Type B pancreatic cell (in vitro differentiated cells): ENCODE results near the gene PLAAT5. TPM values are rescaled to one million over a fixed set of nuclear protein-coding genes. Genes with fewer than 3 reads are reported as not detected.

Experiments used
- DNase-seq: peaks from one replicate; pipeline ENCODE4 v3.0.0; 2021; ENCODE audit warnings: mixed read lengths; ENCODE audit not compliant: unreplicated experiment; ENCODE audit errors: extremely low spot score
- H3K27ac Mint-ChIP-seq: 2 replicates; pipeline ENCODE4 v1.8.0; 2021; ENCODE audit warnings: mild to moderate bottlenecking, mixed read lengths
- H3K27me3 Mint-ChIP-seq: 2 replicates; pipeline ENCODE4 v1.8.0; 2021; ENCODE audit warnings: mixed read lengths
- H3K36me3 Mint-ChIP-seq: 2 replicates; pipeline ENCODE4 v1.8.0; 2021; ENCODE audit warnings: mixed read lengths
- H3K4me1 Mint-ChIP-seq: one replicate; pipeline ENCODE4 v1.8.0; 2021; ENCODE audit warnings: mixed read lengths; ENCODE audit not compliant: unreplicated experiment
- H3K4me3 Mint-ChIP-seq: 2 replicates; pipeline ENCODE4 v1.8.0; 2021; ENCODE audit warnings: mild to moderate bottlenecking, mixed read lengths
- H3K9me3 Mint-ChIP-seq: 2 replicates; pipeline ENCODE4 v1.8.0; 2021; ENCODE audit warnings: mixed read lengths
- total RNA-seq: library from RNA; stranded (reverse); gene quantifications from 2 replicates; pipeline ENCODE4 v1.2.1, GENCODE V29; 2021; ENCODE audit warnings: low replicate concordance
- TF ChIP-seq, protein P1 (sequence below): fragments of 200-600 bp; sonication (generic); conservative IDR thresholded peaks from 2 replicates; pipeline ENCODE4 v1.5.0; 2021; ENCODE audit warnings: antibody characterized with exemption, mild to moderate bottlenecking

The PLAAT5 gene
- total RNA-seq, 1 donor from 2014 or later, result 2.0 TPM

DNA sequence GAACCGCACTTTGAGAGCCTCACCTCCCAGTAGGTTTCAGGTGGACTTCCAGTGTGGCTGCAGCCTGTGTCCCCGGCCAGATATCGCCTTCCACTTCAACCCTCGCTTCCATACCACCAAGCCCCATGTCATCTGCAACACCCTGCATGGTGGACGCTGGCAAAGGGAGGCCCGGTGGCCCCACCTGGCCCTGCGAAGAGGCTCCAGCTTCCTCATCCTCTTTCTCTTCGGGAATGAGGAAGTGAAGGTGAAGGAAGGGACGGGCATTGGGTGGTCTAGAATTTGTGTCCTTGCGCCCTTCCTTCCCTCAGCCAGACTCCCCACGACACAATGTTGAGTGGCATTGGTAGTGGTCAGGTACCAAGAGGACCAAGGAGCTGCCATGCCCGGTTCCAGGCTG, 17.8 kb upstream of the PLAAT5 start:
- H3K9me3 Mint-ChIP-seq, result no peaks in the 10 kb centered on the region
- TF ChIP-seq, protein P1, sequence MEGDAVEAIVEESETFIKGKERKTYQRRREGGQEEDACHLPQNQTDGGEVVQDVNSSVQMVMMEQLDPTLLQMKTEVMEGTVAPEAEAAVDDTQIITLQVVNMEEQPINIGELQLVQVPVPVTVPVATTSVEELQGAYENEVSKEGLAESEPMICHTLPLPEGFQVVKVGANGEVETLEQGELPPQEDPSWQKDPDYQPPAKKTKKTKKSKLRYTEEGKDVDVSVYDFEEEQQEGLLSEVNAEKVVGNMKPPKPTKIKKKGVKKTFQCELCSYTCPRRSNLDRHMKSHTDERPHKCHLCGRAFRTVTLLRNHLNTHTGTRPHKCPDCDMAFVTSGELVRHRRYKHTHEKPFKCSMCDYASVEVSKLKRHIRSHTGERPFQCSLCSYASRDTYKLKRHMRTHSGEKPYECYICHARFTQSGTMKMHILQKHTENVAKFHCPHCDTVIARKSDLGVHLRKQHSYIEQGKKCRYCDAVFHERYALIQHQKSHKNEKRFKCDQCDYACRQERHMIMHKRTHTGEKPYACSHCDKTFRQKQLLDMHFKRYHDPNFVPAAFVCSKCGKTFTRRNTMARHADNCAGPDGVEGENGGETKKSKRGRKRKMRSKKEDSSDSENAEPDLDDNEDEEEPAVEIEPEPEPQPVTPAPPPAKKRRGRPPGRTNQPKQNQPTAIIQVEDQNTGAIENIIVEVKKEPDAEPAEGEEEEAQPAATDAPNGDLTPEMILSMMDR, result no peak

DNA sequence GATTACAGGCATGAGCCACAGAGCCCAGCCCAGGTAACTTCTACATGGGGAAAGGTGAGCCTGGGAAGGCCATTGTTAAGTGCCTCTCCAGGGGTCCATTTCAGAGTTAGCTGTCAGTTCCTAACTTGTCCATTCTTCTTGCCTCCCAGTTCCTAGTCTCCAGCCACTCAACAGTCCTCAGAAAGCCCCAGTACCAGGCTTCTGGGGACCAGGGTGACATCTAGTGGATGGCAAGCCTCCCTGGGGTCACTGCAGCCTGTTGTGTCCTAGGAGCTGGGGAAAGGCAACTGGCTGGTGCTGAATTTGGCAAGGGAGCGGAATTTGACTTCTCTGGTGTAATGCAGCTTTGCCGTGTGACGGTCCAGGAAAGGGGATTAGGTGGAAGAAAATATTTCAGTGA, 17.0 kb upstream of the PLAAT5 start:
- no peak for DNase-seq
- H3K27me3 Mint-ChIP-seq, result no peaks in the 10 kb centered on the region
- no peaks in the 10 kb centered on the region for H3K36me3 Mint-ChIP-seq
- H3K4me1 Mint-ChIP-seq, result peaks cover 34% of the 10 kb centered on the region
- no peak overlapping the region for H3K27ac Mint-ChIP-seq
- H3K4me3 Mint-ChIP-seq, result no peak overlapping the region
- no peaks in the 10 kb centered on the region for H3K9me3 Mint-ChIP-seq
- TF ChIP-seq, protein P1, result peak; percentile 37

More for the DNA sequence above, 17.8 kb upstream of the PLAAT5 start:
- Mint-ChIP-seq H3K4me1 (peaks cover 28% of the 10 kb centered on the region), H3K27me3 (no peaks in the 10 kb centered on the region), H3K36me3 (no peaks in the 10 kb centered on the region), H3K27ac (no peak overlapping the region), H3K4me3 (no peak overlapping the region)
- DNase-seq, result no peak

DNA sequence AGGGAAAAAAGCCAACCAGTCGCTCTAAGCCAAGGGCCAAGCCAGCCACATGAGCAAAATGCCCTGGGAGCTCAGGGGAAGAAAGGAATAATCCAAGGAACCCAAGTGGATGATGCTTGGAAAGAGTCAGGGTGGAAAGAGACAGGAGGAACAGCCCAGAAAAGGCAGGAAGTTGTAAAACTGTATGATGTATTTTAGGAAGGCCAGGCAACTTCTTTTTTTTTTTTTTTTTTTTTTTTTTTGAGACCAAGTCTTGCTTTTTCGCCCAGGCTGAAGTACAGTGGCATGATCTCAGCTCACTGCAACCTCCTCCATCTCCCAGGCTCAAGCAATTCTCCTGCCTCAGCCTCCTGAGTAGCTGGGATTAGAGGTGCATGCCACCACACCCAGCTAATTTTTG, 16.5 kb upstream of the PLAAT5 start:
- H3K27me3 Mint-ChIP-seq, result no peaks in the 10 kb centered on the region

DNA sequence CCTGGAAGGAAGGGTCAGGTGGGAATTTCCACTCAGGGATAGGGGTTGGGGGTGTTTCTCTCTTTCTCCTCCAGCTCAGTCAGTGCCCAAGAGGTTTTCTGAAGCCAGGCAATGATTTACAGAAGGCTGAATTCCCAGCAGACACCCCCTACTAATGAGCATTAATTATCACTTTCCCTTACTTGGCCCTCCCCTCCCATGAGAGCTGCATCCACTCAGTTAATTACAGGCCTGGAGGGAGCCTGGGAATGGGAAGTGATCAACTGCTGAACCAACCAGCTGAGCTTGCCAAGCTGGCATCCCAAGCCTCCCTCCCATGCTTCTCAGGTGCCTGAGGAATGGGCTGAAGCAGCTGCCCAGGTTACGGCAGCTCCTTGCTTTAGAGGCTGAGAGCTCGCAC, 15.9 kb upstream of the PLAAT5 start:
- Mint-ChIP-seq H3K9me3 (no peaks in the 10 kb centered on the region), H3K4me1 (peaks cover 40% of the 10 kb centered on the region), H3K36me3 (no peaks in the 10 kb centered on the region), H3K4me3 (no peak overlapping the region), H3K27ac (peak overlapping the region; percentile 11), H3K27me3 (no peaks in the 10 kb centered on the region)
- TF ChIP-seq, protein P1, result no peak
- no peak for DNase-seq

More for the DNA sequence above, 16.5 kb upstream of the PLAAT5 start:
- no peak for DNase-seq
- Mint-ChIP-seq H3K36me3 (no peaks in the 10 kb centered on the region), H3K4me1 (peaks cover 39% of the 10 kb centered on the region), H3K27ac (peak overlapping the region; percentile 11), H3K9me3 (no peaks in the 10 kb centered on the region), H3K4me3 (no peak overlapping the region)
- TF ChIP-seq, protein P1, result no peak

DNA sequence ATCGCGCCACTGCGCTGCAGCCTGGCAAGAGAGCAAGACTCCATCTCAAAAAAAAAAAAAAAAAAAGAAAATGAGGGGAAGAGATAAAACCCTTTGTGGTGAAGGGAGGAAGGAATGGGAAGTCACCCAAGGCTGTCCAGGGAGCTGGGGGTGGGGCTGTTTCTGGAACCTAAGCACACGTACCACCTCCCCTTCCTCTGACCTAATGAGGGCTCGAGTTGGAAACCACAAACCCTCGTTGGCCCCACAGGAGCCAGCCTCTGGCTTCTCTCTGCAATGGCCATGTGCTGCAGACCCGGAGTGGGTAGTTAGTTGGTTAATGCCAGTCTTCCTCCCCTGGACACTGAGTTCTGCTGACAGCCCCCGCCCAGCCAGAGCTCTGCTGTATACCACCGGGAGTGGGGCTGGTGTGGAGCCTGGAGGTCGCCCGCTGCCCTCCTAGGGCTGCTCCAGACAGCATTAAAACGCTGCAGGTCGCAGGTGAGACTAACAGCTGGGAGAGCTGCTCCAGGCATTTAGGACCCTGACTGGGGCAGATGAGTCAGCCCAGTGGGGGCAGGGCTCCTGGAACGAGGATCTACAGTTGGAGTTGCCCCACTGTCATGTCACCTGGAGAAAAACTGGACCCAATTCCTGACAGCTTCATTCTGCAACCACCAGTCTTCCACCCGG, 15.0 kb upstream of the PLAAT5 start, which contains the start of gene LGALS12:
Gene LGALS12, plus strand, starts transcription at position 228 of the 672 bp plus-strand sequence. Its CDS starts 375 bp downstream, at position 603.
- Mint-ChIP-seq H3K36me3 (no peaks in the 10 kb centered on the region), H3K4me1 (peaks cover 37% of the 10 kb centered on the region), H3K27me3 (no peaks in the 10 kb centered on the region), H3K27ac (no peak within 1 kb of the TSS), H3K4me3 (no peak within 1 kb of the TSS), H3K9me3 (no peaks in the 10 kb centered on the region)
- DNase-seq, result no peak
- TF ChIP-seq, protein P1, result no peak
